ENCODE measurements around the gene KNCN. TPM values are rescaled to one million over a fixed set of nuclear protein-coding genes. Genes with fewer than 3 reads are reported as not detected.

KNCN gene
- polyA plus RNA-seq, 4 donors: 0.03 TPM; not detected in 3

DNA sequence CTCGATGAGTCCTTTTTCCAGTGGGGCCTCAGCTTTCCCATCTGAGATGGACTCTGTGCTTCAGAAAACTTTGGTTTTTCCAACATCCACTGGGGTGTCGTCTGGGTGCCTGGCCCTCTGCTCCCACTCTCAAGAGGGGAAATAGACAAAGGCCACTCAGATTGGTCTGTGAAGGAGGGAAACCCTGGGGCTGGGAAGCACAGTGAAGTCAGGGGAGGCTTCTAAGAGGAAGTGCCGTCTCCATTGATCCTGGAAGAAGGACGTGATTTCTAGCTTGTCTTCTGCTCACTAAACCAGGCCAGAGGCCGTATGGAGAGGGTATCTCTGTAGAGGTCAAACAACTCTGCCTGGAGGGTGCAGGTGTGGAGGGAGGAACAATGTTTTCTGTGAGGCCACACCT lies 5.2 kb downstream of the KNCN start:
- DNase-seq (ENCODE audit: low read depth in 4 of 4, low spot score in 3 of 4): no peak

DNA sequence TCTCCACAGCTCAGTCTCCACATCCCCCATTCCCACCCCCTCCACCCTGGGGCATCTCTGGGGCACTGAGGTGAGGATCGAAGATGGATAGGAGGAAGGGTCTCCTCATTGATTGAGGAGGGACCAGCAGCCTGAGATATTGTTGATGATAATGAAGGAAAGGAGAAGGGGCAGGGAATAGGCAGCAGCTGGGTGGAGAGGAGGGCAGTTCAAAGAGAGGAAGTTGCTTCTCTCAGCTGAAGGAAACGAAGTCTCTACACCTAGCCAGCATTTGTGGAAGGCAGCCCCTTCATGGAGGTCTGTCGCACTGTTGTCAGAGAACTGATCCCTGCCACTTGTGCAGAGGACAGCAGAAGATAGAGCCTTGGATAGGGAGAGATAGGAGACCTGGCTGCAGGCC lies 5.7 kb downstream of the KNCN start:
- DNase-seq (ENCODE audit: low read depth in 4 of 4, low spot score in 3 of 4): no peak

DNA sequence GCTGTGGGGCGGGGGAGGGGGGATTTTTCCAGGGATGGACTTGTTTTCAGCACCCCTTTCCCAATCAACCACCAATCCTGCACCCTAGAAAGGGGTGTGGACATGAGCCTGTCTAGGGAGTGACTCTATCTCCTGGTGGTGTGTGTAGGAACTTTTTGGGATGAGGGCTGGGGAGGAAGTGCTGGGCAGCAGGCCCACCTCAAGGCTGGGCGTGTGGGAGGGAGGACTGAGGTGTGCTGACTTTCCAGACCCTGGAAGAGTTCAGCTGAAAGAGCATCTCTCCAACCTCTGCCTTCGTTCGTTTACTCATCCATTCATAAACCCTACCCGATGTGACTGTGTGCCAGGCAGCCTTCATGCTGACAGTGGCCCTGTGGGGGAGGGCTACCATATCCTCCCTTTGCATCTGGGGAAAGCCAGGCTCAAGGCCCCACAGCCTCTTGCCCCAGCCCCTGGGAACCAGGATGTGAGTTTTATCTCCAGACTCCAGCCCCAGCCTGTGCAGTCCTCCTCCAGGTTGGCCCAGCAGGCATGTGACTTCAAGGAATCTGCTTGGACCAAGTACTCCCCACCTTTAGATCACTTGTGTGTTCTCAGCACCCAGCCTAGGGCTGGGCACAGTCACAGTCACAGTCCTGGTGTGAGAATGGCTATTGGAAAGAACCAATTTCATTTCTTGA lies 6.7 kb downstream of the KNCN start:
- no peak for DNase-seq (ENCODE audit: low read depth in 4 of 4, low spot score in 3 of 4)

DNA sequence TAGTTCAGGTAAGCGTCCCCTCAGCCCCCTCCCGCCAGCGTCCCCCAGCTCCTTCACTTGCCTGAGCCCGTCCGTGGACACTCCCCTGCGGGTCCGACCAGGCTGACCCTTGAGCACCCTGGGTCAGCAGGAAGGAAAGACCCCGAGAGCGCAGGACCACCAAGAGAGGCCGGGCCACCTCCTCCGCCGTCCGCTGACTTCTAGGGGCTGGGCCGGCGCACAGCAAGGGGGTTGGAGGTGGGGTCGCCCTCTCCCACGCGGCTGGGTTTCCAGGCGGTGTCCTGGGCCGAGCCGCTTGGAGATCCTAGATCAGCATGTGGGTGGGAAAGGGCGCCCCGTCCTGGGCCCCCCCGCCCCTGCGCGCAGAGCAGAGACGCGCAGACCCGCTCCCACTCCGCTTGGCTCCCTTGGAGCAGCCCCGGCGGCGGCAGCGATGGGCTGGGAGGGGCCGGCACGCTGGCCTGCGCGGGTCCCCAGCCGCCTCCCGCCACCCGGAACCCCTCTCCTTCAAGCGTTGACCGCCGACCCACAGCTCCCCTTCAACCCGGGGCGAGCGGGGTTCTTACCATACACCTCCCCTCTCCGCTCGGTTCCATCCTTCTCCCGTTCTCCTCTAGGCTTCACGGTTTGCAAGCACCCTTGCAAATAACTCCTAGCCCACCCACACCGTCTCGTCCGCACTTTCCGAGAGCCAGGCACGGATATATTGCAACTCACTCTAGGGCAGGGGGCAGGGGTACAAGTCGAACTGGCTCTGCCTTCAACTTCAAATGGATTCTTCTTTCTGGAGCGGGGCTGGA lies 7.5 kb downstream of the KNCN start:
- no peak for DNase-seq (ENCODE audit: low read depth in 4 of 4, low spot score in 3 of 4)

DNA sequence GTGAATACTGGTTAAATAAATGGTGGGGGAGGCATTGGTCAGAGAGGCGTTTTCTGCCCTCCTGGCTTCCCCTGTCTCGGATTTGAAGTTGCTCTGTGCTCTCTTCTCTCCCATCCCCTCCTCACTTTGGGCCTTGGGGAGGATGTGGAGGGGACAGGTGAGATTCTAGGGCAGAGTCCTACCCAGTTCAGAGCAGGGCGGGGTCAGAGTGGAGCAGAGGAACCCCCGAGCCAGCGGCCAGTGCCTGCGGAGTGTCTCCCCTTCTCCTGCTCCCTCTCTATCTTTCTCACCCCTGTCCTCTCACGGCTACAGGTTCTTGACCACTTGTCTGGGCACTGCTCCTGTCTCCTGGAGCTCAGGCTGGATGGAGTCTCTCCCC lies 8.1 kb downstream of the KNCN start:
- no peak for DNase-seq (ENCODE audit: low read depth in 4 of 4, low spot score in 3 of 4)

DNA sequence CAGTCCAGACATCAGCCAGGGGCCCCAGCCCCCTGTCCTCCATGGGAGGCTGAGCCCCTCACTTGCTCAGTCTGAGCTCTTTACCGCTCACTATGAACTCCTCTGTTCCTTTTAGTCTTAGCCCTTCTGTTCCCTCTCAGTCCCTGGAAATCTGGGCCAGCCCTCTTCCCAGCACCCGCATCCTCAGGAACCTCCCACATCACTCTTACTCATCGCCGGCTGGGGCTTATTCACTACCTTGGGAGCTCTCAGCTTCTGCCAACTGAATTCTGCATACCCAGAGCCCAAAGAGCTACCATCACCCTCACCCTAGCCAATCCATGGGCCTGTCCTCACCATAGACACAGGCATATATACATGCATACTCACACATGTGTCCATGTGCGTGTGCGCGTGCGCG lies 11.5 kb downstream of the KNCN start:
- no peak for DNase-seq (ENCODE audit: low read depth in 4 of 4, low spot score in 3 of 4)

DNA sequence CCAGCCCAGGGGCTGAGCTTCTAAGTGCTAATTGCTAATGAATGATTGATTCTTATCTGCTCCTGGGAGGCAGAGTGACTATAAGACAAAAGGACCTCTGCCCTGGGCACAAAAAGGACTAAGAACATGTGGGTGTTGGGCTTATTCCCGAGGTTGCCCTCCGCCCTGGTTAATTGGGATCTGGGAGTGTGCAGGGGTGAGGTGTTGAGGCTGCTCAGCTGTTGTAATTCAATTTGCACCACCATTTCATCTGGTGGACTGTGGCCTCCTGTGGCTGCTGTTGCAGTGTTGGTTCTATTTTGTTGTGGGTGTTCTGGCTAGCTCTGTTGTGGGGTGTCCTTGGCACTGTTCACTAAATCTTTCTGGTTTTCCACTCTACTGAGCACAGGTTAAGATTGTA lies 13.3 kb downstream of the KNCN start:
- no peak for DNase-seq (ENCODE audit: low read depth in 4 of 4, low spot score in 3 of 4)

DNA sequence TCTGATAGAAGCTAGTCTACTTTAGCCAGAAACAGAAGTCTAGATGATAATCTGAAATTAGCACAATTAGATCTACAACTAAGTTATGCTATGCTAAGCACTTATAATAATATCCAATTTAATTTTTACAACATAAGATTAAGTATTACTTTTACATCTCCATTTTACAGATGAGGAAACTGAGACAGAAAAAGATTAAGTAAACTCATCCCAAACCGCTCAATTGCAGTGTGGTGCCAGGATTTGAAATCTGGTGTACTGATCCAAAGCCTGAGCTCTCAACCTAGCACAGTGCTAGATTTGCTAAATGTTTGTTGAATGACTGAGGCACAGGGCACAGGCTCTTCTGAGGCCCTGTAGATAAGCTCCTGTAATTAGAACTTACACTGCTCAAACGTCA lies 13.8 kb downstream of the KNCN start:
- no peak for DNase-seq (ENCODE audit: low read depth in 4 of 4, low spot score in 3 of 4)

DNA sequence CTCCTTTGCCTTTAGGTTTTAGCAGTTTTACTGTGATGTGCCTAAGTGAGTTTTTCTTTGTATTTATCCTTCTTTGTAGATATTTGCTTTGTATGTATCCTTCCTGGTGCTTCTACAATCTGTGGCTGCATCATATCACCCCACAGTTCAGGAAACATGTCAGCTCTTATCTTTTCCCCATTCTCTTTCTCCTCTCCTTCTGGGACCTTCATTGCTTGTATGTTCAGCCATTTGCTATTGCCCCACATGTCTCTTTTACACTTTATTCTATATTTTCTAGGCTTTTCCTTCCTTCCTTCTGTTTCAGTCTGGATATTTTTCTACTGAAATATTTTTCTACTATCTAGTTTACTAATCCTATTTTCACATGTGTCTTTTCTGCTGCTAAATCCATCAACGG lies 14.9 kb downstream of the KNCN start:
- no peak for DNase-seq (ENCODE audit: low read depth in 4 of 4, low spot score in 3 of 4)

DNA sequence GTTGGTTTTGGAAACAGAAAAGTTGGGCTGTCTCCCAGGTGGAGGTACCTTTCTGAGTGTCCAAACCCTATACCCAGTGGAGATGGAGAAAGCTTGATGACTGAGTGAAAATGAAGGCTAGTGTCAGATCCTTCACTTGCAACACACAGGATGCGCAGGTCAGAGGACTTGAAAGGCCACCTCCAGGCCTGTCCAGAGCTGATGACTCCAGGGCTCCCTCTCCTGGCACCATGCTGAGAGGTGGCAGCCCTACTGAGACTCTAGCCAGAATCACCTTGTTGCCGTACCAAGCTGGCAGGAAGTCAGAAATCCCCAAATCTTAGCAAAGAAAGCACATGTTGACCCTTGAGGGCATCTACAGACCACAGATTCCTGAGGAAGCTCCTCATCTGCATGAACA lies 16.4 kb downstream of the KNCN start:
- DNase-seq (ENCODE audit: low read depth in 4 of 4, low spot score in 3 of 4): no peak

DNA sequence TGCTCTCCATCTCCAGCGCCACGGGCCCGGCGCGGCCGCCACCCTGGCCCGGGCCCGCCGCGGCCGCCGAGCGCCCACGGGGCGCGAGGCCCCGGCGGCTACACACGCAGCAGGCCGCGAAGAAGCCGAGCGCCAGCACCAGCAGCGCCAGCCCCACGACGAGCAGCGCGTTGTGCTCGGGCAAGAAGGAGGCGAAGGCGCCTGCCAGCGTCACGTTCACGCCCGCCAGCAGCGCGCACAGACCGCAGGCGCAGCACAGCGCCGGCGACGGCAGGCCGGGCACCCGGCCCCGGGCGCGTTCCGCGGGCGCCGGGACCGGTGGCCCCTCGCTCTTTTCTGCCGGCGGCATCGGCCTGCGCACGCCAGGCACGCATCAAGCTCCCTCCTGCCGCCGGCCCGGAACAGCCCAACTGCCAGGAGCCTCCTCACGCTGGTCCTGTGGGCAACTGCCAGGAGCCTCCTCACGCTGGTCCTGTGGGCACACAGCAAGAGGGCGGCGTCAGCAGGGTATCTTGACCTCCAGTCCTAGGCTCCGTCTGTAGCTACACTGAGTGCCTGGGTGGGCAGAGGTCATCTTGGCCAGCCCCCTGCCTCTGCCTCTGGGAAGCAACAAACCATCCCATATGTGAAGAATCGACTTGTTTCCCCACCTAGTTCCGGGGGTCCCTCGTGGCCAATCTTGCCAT lies 18.1 kb downstream of the KNCN start:
- no peak for DNase-seq (ENCODE audit: low read depth in 4 of 4, low spot score in 3 of 4)

DNA sequence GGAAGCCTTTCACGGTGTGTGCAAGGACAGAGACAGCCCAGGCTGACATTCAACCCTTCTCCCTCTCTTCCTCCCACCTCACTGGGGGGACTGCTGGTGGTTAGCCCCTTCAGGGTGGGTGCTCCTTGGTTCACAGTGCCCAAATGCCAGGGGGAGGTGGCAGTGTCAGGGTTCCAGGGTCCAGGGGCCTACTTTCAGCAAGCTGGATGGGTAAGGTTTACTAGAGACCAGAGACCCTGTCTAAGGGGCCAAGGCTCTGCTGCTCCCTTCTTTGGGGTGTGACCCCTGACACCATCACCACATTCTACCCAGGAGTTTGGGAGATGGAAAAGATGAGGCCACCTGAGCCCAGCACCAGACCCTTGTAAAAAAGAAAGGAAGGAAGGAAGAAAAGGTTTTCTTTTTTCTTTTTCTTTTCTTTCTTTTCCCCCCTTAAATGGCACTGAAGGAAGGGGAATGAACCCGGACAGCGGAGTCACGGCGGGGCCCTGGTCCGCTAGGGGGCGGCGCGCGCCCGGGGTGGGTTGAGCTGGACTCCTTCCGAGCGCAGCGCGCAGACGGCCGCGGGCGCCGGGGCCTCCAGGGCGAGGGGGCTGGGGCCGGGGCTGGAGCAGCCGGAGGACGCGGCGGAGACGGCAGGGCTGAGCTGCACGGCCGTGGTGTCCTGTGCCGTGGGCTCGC lies 18.8 kb downstream of the KNCN start:
- no peak for DNase-seq (ENCODE audit: low read depth in 4 of 4, low spot score in 3 of 4)

DNA sequence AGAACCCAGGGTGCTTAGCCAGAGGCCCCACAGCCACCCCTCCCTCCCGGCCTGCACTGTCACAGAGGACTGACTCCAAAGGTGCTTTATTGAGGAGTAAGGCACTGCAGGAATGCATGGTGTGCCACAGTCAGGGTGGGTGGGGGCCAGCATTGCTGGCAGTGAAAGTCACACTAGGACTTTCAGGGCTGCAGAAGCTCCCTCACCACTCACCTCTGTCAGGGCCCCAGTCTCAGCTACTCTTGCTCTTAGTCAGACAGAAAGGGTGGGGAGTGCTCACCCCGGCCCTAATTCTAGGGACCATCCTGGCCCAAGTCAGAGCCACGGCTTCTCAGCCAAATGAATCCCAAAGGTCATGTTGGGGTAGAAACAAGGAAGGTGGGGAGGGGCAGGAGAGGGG lies 19.4 kb downstream of the KNCN start:
- no peak for DNase-seq (ENCODE audit: low read depth in 4 of 4, low spot score in 3 of 4)

DNA sequence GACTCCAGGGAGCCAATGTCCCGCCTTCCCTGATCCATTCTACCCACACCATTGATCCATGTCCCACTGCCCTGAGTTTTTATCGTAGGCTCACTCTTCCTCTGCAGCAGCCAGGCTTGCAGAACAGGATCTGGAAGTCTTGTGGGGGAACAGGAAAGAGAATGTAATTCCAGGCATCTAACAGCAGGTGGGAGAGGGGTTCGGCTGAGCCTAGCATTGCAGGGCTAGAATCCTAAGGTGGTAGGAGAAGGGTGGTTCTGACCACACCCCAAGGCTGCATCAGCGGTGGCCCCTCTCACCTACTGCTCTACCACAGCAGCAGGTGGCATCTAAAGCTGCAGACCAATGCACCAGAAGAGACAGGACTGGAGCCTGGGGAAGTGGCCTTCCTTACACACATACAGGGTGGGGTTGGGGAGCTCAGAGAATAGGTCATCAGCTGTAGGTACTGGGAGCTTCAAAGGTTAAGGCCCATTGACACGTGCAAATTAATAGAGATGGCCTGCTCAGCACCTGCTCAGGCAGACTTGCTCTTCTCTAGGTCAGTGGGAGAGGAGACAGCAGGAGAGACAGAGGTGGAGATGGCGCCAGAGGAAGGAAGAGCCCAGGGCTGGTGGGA lies 20.5 kb downstream of the KNCN start:
- no peak for DNase-seq (ENCODE audit: low read depth in 4 of 4, low spot score in 3 of 4)

DNA sequence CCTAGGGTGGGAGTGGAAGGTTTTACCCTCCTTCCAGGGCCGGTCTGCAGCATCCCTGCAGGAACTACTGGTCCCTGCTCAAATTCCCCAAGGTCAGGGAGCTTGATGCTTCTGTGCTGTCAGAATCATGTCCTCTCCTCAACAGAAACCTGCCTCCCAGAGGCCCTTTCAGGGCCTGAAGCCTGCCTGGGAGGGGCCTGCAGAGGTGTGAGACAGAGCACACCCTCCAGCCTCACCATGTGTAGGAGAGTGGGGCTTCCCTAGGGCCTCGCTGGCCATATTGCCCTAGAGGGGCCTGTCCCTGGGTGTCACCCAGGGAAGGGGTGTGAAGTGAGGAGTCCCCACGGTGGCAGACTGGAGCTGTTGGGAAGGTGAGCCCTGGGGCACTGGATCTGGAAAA lies 21.1 kb downstream of the KNCN start:
- DNase-seq (ENCODE audit: low read depth in 4 of 4, low spot score in 3 of 4): no peak

DNA sequence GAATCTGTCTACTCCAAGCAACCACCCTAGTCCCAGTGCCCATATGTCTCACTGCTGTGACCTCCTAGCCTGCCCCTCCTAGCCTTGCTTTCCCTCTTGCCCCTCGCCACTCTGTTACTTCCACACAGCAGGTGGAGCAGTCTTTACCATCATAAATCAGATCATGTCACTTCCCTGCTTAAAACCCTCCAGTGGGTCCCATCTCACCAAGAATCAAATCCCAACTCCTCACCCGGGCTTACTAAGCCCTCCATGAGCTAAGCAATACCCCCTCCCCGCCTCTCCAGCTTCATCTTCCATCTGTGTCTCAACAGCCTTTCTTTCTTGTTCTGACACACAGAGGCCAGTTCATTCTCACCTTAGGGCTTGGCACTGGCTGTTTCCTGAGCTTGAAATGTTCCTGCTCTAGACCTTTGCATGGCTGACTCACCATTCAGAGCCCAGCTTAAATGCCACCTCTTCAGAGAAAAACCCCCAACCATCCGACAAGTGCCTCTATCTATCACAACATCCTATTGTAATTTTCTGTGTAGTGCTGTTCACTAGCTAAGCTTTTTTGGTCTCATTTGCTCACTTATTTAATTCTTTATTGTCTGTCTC lies 22.3 kb downstream of the KNCN start:
- DNase-seq (ENCODE audit: low read depth in 4 of 4, low spot score in 3 of 4): no peak

DNA sequence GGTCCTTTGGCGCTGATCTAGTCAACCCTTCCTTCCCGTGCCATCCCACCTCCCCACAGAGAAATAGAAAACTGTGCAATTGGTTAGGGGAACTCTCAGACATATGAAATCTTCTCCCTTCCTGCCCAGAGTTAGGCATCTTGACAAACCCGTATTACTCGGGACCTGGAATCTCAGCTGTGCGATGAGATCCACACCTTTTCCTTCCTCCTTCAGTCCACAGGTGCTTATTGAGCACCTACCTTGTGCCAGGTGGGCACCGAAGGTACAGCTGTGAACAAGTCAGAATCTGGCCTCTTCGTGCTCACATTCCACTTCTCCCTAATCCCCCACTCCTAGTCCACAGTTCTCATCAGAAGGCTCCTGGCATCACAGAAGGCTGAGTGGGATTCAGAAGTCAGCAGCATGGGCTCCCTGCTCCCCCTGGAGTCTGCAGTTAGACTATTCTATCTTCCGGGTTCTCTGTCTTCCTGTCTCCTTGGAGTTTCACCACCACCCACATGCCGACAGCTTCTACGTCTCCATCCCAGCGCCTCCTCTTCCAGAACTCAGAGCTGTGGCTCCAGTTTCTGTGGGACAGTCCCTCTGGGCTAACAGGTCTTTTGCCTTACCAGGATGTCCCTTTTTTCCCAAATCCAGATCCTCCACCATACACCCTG lies 23.0 kb downstream of the KNCN start:
- no peak for DNase-seq (ENCODE audit: low read depth in 4 of 4, low spot score in 3 of 4)

DNA sequence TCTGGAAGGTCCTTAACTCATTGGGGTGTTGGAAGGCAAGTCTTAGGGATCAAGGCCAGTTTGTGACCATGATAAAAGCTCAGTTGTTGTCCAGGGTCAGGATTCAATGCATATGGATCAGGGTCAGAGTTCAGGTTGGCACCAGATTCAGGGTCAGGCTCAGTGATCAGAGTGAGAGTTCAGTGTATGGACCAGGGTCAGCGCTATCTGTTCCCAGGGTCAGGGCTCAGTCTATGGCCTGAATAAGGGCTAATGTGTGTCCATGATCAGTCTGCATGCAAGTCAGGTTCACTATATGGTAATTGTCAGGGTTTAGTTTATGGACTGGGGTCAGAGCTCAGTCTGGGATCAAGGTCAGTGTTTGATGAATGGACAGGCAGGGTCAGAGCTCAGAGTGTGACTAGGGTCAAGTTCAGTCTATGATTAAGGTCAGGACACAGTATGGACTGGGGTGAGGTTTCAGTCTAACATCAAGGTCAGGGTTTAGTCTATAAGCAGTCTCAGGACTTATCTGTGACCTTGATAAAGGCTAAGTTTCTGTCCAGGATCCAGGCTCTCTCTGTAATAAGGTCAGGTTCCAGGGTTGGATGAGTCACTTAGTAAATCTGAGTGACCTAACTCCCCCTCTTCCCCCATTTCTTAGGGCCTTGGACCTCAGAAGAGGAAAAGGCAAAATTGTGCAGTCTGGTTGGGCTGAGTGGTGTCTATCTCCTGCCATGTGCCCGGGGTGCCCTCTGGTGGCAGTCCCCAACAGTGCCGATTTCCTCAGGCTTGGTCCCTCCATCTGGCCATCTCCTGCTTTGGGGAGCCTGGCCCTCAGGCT lies 23.8 kb downstream of the KNCN start:
- no peak for DNase-seq (ENCODE audit: low read depth in 4 of 4, low spot score in 3 of 4)

DNA sequence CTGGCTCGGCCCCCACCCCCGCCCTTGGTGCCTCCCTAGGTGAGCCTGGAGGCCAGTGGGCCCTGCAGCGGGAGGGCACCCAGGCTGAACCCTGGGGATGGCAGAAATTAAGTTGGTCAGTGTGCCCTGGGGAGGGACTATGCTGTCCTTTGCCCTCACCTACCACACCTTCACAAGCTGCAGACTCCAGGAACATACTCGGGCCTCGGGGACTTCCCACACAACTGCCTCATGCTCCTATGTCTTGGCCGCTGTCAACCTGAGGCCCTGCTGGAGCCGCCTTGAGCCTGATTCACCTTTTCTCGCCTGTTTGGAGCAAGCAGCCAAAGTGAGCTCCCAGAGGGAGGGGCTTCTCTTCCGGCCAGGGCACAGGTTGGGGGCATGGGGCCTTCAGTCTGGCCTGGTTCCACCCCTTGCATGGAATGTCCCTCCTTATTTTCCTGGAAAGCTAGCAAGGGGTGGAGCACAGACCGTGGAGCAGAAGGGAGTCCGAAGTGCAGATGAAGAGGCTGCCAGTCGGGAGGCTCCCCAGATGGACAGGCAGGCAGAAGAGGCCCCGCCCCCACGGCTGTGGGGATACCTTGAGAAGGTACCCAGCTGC lies 24.7 kb downstream of the KNCN start:
- DNase-seq (ENCODE audit: low read depth in 4 of 4, low spot score in 3 of 4): no peak

Data from right renal pelvis (tissue), 4 donors.